GM12878 (cell line): ENCODE measurements around the gene REEP2. TPM values are rescaled to one million over a fixed set of nuclear protein-coding genes. Genes with fewer than 3 reads are reported as not detected.

Experiments used
- ATAC-seq: fragments of 200-7000 bp; cut with Tn5 transposase; 3 replicates; pipeline ENCODE4 v1.9.1; 2020; ENCODE audit warnings: mild to moderate bottlenecking, moderate library complexity
- Bru-seq: library from RNA; stranded (reverse); fragments of 400-500 nt; gene quantifications from one replicate; lab custom pipeline; 2021; lab: Mats Ljungman, UMichigan
- BruChase-seq, 2 experiments: library from RNA; stranded (reverse); fragments of 400-500 nt; gene quantifications; one replicate each; lab custom pipeline; 2021; lab: Mats Ljungman, UMichigan
- BruUV-seq: library from RNA; stranded (reverse); fragments of 400-500 nt; replicated peaks from 2 replicates; lab custom pipeline; 2021; lab: Mats Ljungman, UMichigan
- CTCF ChIA-PET: fragments of 300-600 bp; sonication (Branson Sonifier 250); formaldehyde crosslinking; extraction: SDS; loops from one replicate; lab custom pipeline; 2021; ENCODE audit warnings: inconsistent platforms; lab: Yijun Ruan, JAX
- POLR2A ChIA-PET: fragments of 350-600 bp; formaldehyde crosslinking; extraction: SDS; loops from one replicate; lab custom pipeline; 2021; ENCODE audit warnings: inconsistent platforms; lab: Charles Lee
- RAD21 ChIA-PET: fragments of 300-600 bp; sonication (Branson Sonifier 250); formaldehyde crosslinking; loops from one replicate; lab custom pipeline; 2023; ENCODE audit warnings: antibody characterized with exemption; ENCODE audit not compliant: unreplicated experiment; lab: Charles Lee
- SMC1A ChIA-PET: fragments of 300-600 bp; sonication (Branson Sonifier 250); formaldehyde crosslinking; loops from one replicate; lab custom pipeline; 2023; ENCODE audit not compliant: unreplicated experiment, uncharacterized antibody; lab: Charles Lee
- DNase-seq: peaks from one replicate; pipeline ENCODE4 v3.0.0-alpha.2; 2011; ENCODE audit warnings: low read depth, low spot score
- FAIRE-seq: peaks from 3 replicates; lab custom pipeline; 2011; peaks lifted over from hg19 to GRCh38; lab: Jason Lieb, UNC
- H2AFZ ChIP-seq: 2 replicates; pipeline ENCODE4 v1.6.0; 2011; ENCODE audit warnings: low read depth, low read length, control low read depth; ENCODE audit not compliant: control insufficient read depth
- H3K27ac ChIP-seq: 2 replicates; pipeline ENCODE4 v1.5.1; 2011; ENCODE audit warnings: control low read depth; ENCODE audit not compliant: control insufficient read depth, insufficient read depth
- H3K27me3 ChIP-seq, 2 experiments: replicated peaks in 1 of 2; 2 replicates each; pipeline versions ENCODE4 v1.6.0 to v1.6.1; 2011; ENCODE audit warnings: low read length in 1 of 2; ENCODE audit not compliant: control insufficient read depth in 2 of 2, insufficient read depth in 2 of 2
- H3K36me3 ChIP-seq, 2 experiments: 2 replicates each; pipeline ENCODE4 v1.5.1; 2011; ENCODE audit warnings: low read length in 1 of 2; ENCODE audit not compliant: control insufficient read depth in 2 of 2, insufficient read depth in 2 of 2
- H3K4me1 ChIP-seq: 2 replicates; pipeline ENCODE4 v1.6.1; 2011; ENCODE audit warnings: mild to moderate bottlenecking, low read length, moderate library complexity, mixed read lengths; ENCODE audit not compliant: control insufficient read depth, insufficient read depth
- H3K4me2 ChIP-seq: 2 replicates; pipeline ENCODE4 v1.6.0; 2011; ENCODE audit warnings: control low read depth; ENCODE audit not compliant: control insufficient read depth, insufficient read depth
- H3K4me3 ChIP-seq: fragments of 200-600 bp; sonication (generic); 2 replicates; pipeline ENCODE4 v1.5.1; 2016
- H3K79me2 ChIP-seq: 2 replicates; pipeline ENCODE4 v1.6.0; 2011; ENCODE audit warnings: low read length; ENCODE audit not compliant: control insufficient read depth, insufficient read depth
- H3K9ac ChIP-seq: 2 replicates; pipeline ENCODE4 v1.8.0; 2011; ENCODE audit warnings: low read length, control low read depth, mixed read lengths; ENCODE audit not compliant: control insufficient read depth, insufficient read depth
- H3K9me3 ChIP-seq: replicated peaks from 3 replicates; pipeline ENCODE4 v1.5.1; 2011; ENCODE audit warnings: mild to moderate bottlenecking, low read length; ENCODE audit not compliant: control insufficient read depth, insufficient read depth
- H4K20me1 ChIP-seq: 2 replicates; pipeline ENCODE4 v1.6.0; 2011; ENCODE audit not compliant: control insufficient read depth, insufficient read depth
- ATF7 ChIP-seq: fragments of 450-650 bp; IDR thresholded peaks from 2 replicates; pipeline ENCODE4 v1.6.1; 2016; ENCODE audit warnings: low read depth, mild to moderate bottlenecking
- BHLHE40 ChIP-seq, 2 experiments: fragments of 450-650 bp in 1 of 2; IDR thresholded peaks; 2 replicates each; pipeline ENCODE4 v1.6.1; 2011 to 2017; ENCODE audit warnings: low read depth in 2 of 2, borderline replicate concordance in 1 of 2, improper control_type of control experiment in 1 of 2, low read length in 1 of 2, mild to moderate bottlenecking in 1 of 2
- CHD2 ChIP-seq: IDR thresholded peaks from 2 replicates; pipeline ENCODE4 v1.6.1; 2011; ENCODE audit warnings: low read depth, low read length, improper control_type of control experiment, borderline replicate concordance
- DPF2 ChIP-seq: fragments of 450-650 bp; IDR thresholded peaks from 2 replicates; pipeline ENCODE4 v1.6.1; 2017; ENCODE audit warnings: mild to moderate bottlenecking
- EGR1 ChIP-seq, 2 experiments: IDR thresholded peaks; 1 replicate in 1 of 2; 2 replicates in 1 of 2; pipeline ENCODE4 v1.6.1; 2011 to 2012; ENCODE audit warnings: low read depth in 2 of 2, low read length in 2 of 2, borderline replicate concordance in 1 of 2, mild to moderate bottlenecking in 1 of 2, moderate library complexity in 1 of 2
- FOS ChIP-seq: IDR thresholded peaks from 3 replicates; pipeline ENCODE4 v1.6.1; 2011; ENCODE audit warnings: borderline replicate concordance; ENCODE audit not compliant: insufficient read length; ENCODE audit errors: extremely low read depth
- IKZF1 ChIP-seq: fragments of 450-650 bp; conservative IDR thresholded peaks from 2 replicates; pipeline ENCODE4 v1.6.1; 2017; ENCODE audit warnings: antibody characterized with exemption, mild to moderate bottlenecking
- NFIC ChIP-seq: IDR thresholded peaks from 2 replicates; pipeline ENCODE4 v1.6.1; 2012; ENCODE audit warnings: low read depth, mild to moderate bottlenecking, inconsistent platforms, low read length, moderate library complexity
- NRF1 ChIP-seq: conservative IDR thresholded peaks from 2 replicates; pipeline ENCODE4 v1.6.1; 2011; ENCODE audit warnings: mild to moderate bottlenecking, low read depth, low read length, improper control_type of control experiment
- YY1 ChIP-seq: IDR thresholded peaks from 2 replicates; pipeline ENCODE4 v1.6.1; 2011; ENCODE audit warnings: low read depth, mild to moderate bottlenecking, low read length
- WGBS: methylation state at CpG from one replicate; pipeline ENCODE4 v1.1.6; 2016; ENCODE audit warnings: low lambda C conversion rate; ENCODE audit not compliant: insufficient replicate concordance, insufficient coverage; ENCODE audit errors: missing lambda C conversion rate; 5-methylcytosine and 5-hydroxymethylcytosine counted together
- in situ Hi-C: fragments of 300-500 bp; cut with MboI; formaldehyde crosslinking; loops from 9 replicates; pipeline ENCODE4 v1.14.3; 2018; ENCODE audit warnings: mixed read lengths
- intact Hi-C: fragments of 100-400 bp; cut with micrococcal nuclease; formaldehyde crosslinking; loops from one replicate; pipeline ENCODE4 v1.14.2; 2022; ENCODE audit not compliant: unreplicated experiment
- long read RNA-seq, 2 experiments: library from polyadenylated mRNA; unstranded; transcript quantifications; one replicate each; pipeline ENCODE4 v2.0.0, GENCODE V29; 2019 to 2020
- polyA minus RNA-seq, 3 experiments: library from RNA; depleted of rRNA, polyadenylated mRNA; stranded (reverse); fragments of >200 nt; gene quantifications; 2 replicates each; pipeline ENCODE4 v1.2.3, GENCODE V29; 2011
- polyA plus RNA-seq, 11 experiments: library from polyadenylated mRNA; depleted of rRNA in 4 of 11; unstranded in 6 of 11; stranded (reverse) in 5 of 11; fragments of >200 nt; fragmentation: Nextera tagmentation in 4 of 11; fragmentation: Illumina TruSeq in 1 of 11; extraction: Ambion mirVana in 4 of 11; extraction: Trizol in 1 of 11; gene quantifications; 1 replicate in 1 of 11; 2 replicates in 10 of 11; pipeline versions ENCODE4 v1.2.1 to v1.2.3, GENCODE V29; 2011 to 2016; ENCODE audit warnings: inconsistent platforms in 2 of 11, missing spikeins in 2 of 11, low read depth in 1 of 11
- total RNA-seq, 4 experiments: library from RNA; depleted of rRNA in 3 of 4; stranded (reverse); fragments of >200 nt in 3 of 4; fragmentation: Illumina TruSeq in 1 of 4; extraction: Trizol in 1 of 4; gene quantifications; 2 replicates each; pipeline versions ENCODE4 v1.2.1 to v1.2.3, GENCODE V29; 2013 to 2021
- TF ChIP-seq, protein P1 (sequence below): IDR thresholded peaks from 2 replicates; pipeline ENCODE4 v1.6.1; 2011; ENCODE audit warnings: borderline replicate concordance, low read depth, mild to moderate bottlenecking, moderate library complexity, mixed read lengths, low read length; ENCODE audit not compliant: insufficient read depth; ENCODE audit errors: extremely low read length
- TF ChIP-seq, protein P2 (sequence below): fragments of 450-650 bp; conservative IDR thresholded peaks from 2 replicates; pipeline ENCODE4 v1.6.1; 2017; ENCODE audit warnings: mild to moderate bottlenecking, moderate library complexity
- TF ChIP-seq, protein P3 (sequence below): IDR thresholded peaks from 2 replicates; pipeline ENCODE4 v1.6.1; 2011; ENCODE audit warnings: low read depth, low read length, improper control_type of control experiment, borderline replicate concordance

REEP2 gene, protein sequence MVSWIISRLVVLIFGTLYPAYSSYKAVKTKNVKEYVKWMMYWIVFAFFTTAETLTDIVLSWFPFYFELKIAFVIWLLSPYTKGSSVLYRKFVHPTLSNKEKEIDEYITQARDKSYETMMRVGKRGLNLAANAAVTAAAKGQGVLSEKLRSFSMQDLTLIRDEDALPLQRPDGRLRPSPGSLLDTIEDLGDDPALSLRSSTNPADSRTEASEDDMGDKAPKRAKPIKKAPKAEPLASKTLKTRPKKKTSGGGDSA
- 1.2 and 3.8 TPM in 2 replicates for total RNA-seq (2013; cell fraction: nucleolus; rRNA removed)
- 1.9 TPM in 2 replicates for total RNA-seq (2014; rRNA removed)
- total RNA-seq (2014; rRNA removed; fragmentation: Illumina TruSeq; extraction: Trizol): 1.2 and 1.4 TPM in 2 replicates
- 2.5 and 3.1 TPM in 2 replicates for total RNA-seq (2021)
- 0.71 TPM for polyA plus RNA-seq (2011; ENCODE audit: low read depth)
- polyA plus RNA-seq (2011; rRNA removed): 1.2 and 2.3 TPM in 2 replicates
- 2.4 and 2.5 TPM in 2 replicates for polyA plus RNA-seq (2011; cell fraction: cytosol; rRNA removed)
- 2.3 and 2.9 TPM in 2 replicates for polyA plus RNA-seq (2011; cell fraction: nucleus; rRNA removed)
- 2.5 and 3.3 TPM in 2 replicates for polyA plus RNA-seq (2012)
- 0.59 and 1.6 TPM in 2 replicates for polyA plus RNA-seq (2014; fragmentation: Illumina TruSeq; extraction: Trizol)
- polyA plus RNA-seq (2014; fragmentation: Nextera tagmentation; extraction: Ambion mirVana): under 1 TPM; 0.10 to 0.13 TPM
- polyA plus RNA-seq (2014; rRNA removed): 1.4 and 2.2 TPM in 2 replicates
- 1 to 10 TPM; 2.2 to 2.4 TPM for polyA plus RNA-seq (2016; fragmentation: Nextera tagmentation; extraction: Ambion mirVana)
- polyA minus RNA-seq (2011; rRNA and poly(A)+ RNA removed): 1.2 and 2.7 TPM in 2 replicates
- polyA minus RNA-seq (2011; cell fraction: cytosol; rRNA and poly(A)+ RNA removed): 0.83 and 1.1 TPM in 2 replicates
- 0.60 and 0.67 TPM in 2 replicates for polyA minus RNA-seq (2011; cell fraction: nucleus; rRNA and poly(A)+ RNA removed)
- percentile 30 among the genes with signal in this experiment for Bru-seq, nascent RNA
- percentile 32 among the genes with signal in this experiment for BruChase-seq, experiment 1, labeled RNA remaining after a 6-hour chase
- percentile 31 among the genes with signal in this experiment for BruChase-seq, experiment 2, labeled RNA remaining after a 2-hour chase
- long read RNA-seq, experiment 1: 0 reads
- long read RNA-seq, experiment 2: 0 reads

DNA sequence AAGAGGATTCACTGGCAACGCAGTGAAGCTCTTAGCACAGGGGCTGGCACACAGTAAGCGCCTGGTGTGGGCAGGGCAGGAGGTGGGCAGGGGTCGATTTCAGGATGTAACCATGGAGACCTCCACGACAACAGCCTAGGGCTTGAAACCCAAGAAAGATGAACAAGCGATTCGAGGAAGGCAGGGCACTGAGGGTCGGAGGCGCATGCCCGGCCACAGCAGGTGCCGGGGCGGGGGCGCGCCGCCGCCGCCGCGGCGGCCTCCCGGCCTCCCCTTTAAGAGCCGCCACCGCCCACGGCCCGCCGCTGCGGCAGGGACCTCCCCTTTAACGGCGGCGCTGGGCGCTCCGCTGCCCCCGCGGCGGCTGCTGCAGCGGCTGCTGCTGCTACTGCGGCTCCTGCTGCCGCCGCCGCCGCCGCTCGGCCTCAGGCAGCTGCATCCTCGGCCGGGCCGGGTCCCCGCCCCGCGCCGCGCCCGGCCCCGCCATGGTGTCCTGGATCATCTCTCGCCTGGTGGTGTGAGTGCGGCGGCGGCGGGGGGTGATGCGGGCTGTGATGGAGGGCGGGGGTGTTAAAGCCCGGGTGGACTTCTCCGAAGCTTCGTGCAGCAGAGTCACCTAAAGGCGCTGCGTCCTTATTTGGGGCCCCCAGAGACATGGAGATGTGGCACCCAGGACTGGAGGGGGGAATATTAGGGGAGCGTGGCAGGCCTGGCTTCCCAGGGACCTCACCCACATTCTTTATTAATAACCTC, at the start of gene REEP2:
TSS of gene REEP2 (plus strand) at position 334 of the 753 bp plus-strand sequence. CDS start at position 486, 152 bp downstream.
- Histone ChIP-seq H3K9me3 (no peaks in the 10 kb centered on the region), H3K4me1 (peaks cover 4% of the 10 kb centered on the region), H3K4me3 (peak within 1 kb of the TSS; percentile 67), H3K27me3 (no peaks in the 10 kb centered on the region), H3K9ac (peak within 1 kb of the TSS; percentile 40; the same call in 1 of the 2 replicates), H3K4me2 (peak within 1 kb of the TSS; percentile 87), H3K36me3 (peaks cover 0 to 6% of the 10 kb centered on the region in 2 experiments), H3K27ac (no peak within 1 kb of the TSS), H4K20me1 (no peaks in the 10 kb centered on the region; the same call in 1 of the 2 replicates), H2AFZ (peak within 1 kb of the TSS; percentile 54), H3K79me2 (no peaks in the 10 kb centered on the region)
- DNase-seq (no peak), ATAC-seq (peak; percentile 89), FAIRE-seq (no peak)
- no TSS peak for BruUV-seq
- intact Hi-C loops (no loop called here), in situ Hi-C loops (no loop called here)
- RAD21 ChIA-PET: interaction anchor here (1.1 to 1.3 kb wide), 2 partner anchors 65 to 101 kb away, joined by 3 to 5 read pairs; partner anchors contain the start of gene FAM53C
- POLR2A ChIA-PET: interaction anchor here (0.5 to 1.9 kb wide), 2 partner anchors 11 to 147 kb away, joined by 4 to 9 read pairs; no protein-coding TSS in a partner anchor
- WGBS: 2% methylated on average over 26 of the region's 65 CpGs
- SMC1A ChIA-PET: interaction anchor here (0.7 to 2.2 kb wide), 4 partner anchors 10 to 223 kb away, joined by 3 to 8 read pairs (median 4); no protein-coding TSS in a partner anchor
- CTCF ChIA-PET: interaction anchor here (0.8 to 1.4 kb wide), 3 partner anchors 64 to 216 kb away, joined by 3 to 4 read pairs (median 4); partner anchors contain the start of gene FAM53C
- peak; percentile 53; the same call in 1 of the 2 replicates for TF ChIP-seq IKZF1
- TF ChIP-seq NFIC: no peak
- no peak for TF ChIP-seq NRF1
- peak; percentile 49 for TF ChIP-seq DPF2
- TF ChIP-seq EGR1 (IDR thresholded peaks at IDR 0.05; ENCODE audit: borderline replicate concordance in 1 of 2, low read depth in 2 of 2, low read length in 2 of 2): peak in 1 of 2 experiments; percentile 93; a peak in 2 of 3 replicates
- no peak for TF ChIP-seq FOS
- TF ChIP-seq, protein P1, sequence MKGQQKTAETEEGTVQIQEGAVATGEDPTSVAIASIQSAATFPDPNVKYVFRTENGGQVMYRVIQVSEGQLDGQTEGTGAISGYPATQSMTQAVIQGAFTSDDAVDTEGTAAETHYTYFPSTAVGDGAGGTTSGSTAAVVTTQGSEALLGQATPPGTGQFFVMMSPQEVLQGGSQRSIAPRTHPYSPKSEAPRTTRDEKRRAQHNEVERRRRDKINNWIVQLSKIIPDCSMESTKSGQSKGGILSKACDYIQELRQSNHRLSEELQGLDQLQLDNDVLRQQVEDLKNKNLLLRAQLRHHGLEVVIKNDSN: no peak
- TF ChIP-seq, protein P2, sequence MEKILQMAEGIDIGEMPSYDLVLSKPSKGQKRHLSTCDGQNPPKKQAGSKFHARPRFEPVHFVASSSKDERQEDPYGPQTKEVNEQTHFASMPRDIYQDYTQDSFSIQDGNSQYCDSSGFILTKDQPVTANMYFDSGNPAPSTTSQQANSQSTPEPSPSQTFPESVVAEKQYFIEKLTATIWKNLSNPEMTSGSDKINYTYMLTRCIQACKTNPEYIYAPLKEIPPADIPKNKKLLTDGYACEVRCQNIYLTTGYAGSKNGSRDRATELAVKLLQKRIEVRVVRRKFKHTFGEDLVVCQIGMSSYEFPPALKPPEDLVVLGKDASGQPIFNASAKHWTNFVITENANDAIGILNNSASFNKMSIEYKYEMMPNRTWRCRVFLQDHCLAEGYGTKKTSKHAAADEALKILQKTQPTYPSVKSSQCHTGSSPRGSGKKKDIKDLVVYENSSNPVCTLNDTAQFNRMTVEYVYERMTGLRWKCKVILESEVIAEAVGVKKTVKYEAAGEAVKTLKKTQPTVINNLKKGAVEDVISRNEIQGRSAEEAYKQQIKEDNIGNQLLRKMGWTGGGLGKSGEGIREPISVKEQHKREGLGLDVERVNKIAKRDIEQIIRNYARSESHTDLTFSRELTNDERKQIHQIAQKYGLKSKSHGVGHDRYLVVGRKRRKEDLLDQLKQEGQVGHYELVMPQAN: peak; percentile 54; the same call in 1 of the 2 replicates
- peak; percentile 30 to 85; a peak in 3 of 4 replicates for TF ChIP-seq BHLHE40 (IDR thresholded peaks at IDR 0.05; ENCODE audit: borderline replicate concordance in 1 of 2, low read depth in 2 of 2, low read length in 1 of 2)
- TF ChIP-seq ATF7: no peak
- no peak for TF ChIP-seq CHD2
- TF ChIP-seq, protein P3, sequence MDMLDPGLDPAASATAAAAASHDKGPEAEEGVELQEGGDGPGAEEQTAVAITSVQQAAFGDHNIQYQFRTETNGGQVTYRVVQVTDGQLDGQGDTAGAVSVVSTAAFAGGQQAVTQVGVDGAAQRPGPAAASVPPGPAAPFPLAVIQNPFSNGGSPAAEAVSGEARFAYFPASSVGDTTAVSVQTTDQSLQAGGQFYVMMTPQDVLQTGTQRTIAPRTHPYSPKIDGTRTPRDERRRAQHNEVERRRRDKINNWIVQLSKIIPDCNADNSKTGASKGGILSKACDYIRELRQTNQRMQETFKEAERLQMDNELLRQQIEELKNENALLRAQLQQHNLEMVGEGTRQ: no peak
- peak; percentile 17; the same call in 1 of the 2 replicates for TF ChIP-seq YY1
